ENCODE measurements around the gene GNB5.

The GNB5 gene

GRCh38 chr15:52208306-52208946 is 17.2 kb upstream of the GNB5 start:
- peak; percentile 17 to 61 (median 37) for DNase-seq (ENCODE audit: low read depth in 3 of 3, low spot score in 1 of 3)

GRCh38 chr15:52207191-52207590 is 16.0 kb upstream of the GNB5 start:
- DNase-seq (ENCODE audit: low read depth in 3 of 3, low spot score in 1 of 3), result no peak

- DNase-seq (ENCODE audit: low read depth in 3 of 3, low spot score in 1 of 3), result no peak
Observed at GRCh38 chr15:52206446-52206845, 15.3 kb upstream of the GNB5 start.

GRCh38 chr15:52204657-52205056 is 13.5 kb upstream of the GNB5 start:
- DNase-seq (ENCODE audit: low read depth in 3 of 3, low spot score in 1 of 3), result no peak

- DNase-seq (ENCODE audit: low read depth in 3 of 3, low spot score in 1 of 3), result no peak
Observed at GRCh38 chr15:52200831-52201365, 9.7 kb upstream of the GNB5 start.

- DNase-seq (ENCODE audit: low read depth in 3 of 3, low spot score in 1 of 3), result no peak
Observed at GRCh38 chr15:52199271-52199670, 8.1 kb upstream of the GNB5 start.

GRCh38 chr15:52196891-52197290 is 5.7 kb upstream of the GNB5 start:
- DNase-seq (ENCODE audit: low read depth in 3 of 3, low spot score in 1 of 3), result no peak

- DNase-seq (ENCODE audit: low read depth in 3 of 3, low spot score in 1 of 3), result no peak
Observed at GRCh38 chr15:52193791-52194190, 2.6 kb upstream of the GNB5 start.

- DNase-seq (ENCODE audit: low read depth in 3 of 3, low spot score in 1 of 3), result no peak
Observed at GRCh38 chr15:52193321-52193720, 2.1 kb upstream of the GNB5 start.

- no peak for DNase-seq (ENCODE audit: low read depth in 3 of 3, low spot score in 1 of 3)
Observed at GRCh38 chr15:52186651-52187486, 4.3 kb downstream of the GNB5 start.

- no peak for DNase-seq (ENCODE audit: low read depth in 3 of 3, low spot score in 1 of 3)
Observed at GRCh38 chr15:52185151-52185561, 6.0 kb downstream of the GNB5 start.

GRCh38 chr15:52184721-52185120 is 6.5 kb downstream of the GNB5 start:
- DNase-seq (ENCODE audit: low read depth in 3 of 3, low spot score in 1 of 3), result no peak

GRCh38 chr15:52183562-52184173 is 7.5 kb downstream of the GNB5 start:
- no peak for DNase-seq (ENCODE audit: low read depth in 3 of 3, low spot score in 1 of 3)

- DNase-seq (ENCODE audit: low read depth in 3 of 3, low spot score in 1 of 3), result no peak
Observed at GRCh38 chr15:52181938-52182780, 9.0 kb downstream of the GNB5 start.

GRCh38 chr15:52180851-52181450 is 10.2 kb downstream of the GNB5 start:
- DNase-seq (ENCODE audit: low read depth in 3 of 3, low spot score in 1 of 3), result no peak

GRCh38 chr15:52180196-52180835 is 10.9 kb downstream of the GNB5 start:
- peak in 2 of 3 donors; percentile 10 to 13 for DNase-seq (ENCODE audit: low read depth in 3 of 3, low spot score in 1 of 3)

GRCh38 chr15:52179278-52180195 is 11.7 kb downstream of the GNB5 start:
- peak; percentile 64 to 73 (median 67) for DNase-seq (ENCODE audit: low read depth in 3 of 3, low spot score in 1 of 3)

GRCh38 chr15:52178765-52179164 is 12.4 kb downstream of the GNB5 start:
- no peak for DNase-seq (ENCODE audit: low read depth in 3 of 3, low spot score in 1 of 3)

GRCh38 chr15:52172869-52173268 is 18.3 kb downstream of the GNB5 start:
- no peak for DNase-seq (ENCODE audit: low read depth in 3 of 3, low spot score in 1 of 3)

Measured in stimulated activated CD4-positive, alpha-beta T cell treated with anti-CD3 and anti-CD28 coated beads, TNF-alpha, amount 100 ng/mL, for 1 hour (primary cell).